HEK293 (cell line): ENCODE results near the gene PRMT7.
A peak's percentile ranks its signal among the peaks of the same experiment; 100 is the strongest.

Source experiments
- BCL11A ChIP-seq: fragments of 450-650 bp; formaldehyde crosslinking; IDR thresholded peaks from 2 replicates; pipeline ENCODE4 v1.5.1; 2016; ENCODE audit warnings: low read depth, missing biosample characterization, missing genetic modification characterization
- BCL11B ChIP-seq: fragments of 450-650 bp; formaldehyde crosslinking; IDR thresholded peaks from 2 replicates; pipeline ENCODE4 v1.5.1; 2016; ENCODE audit warnings: low read depth, missing biosample characterization, missing genetic modification characterization
- HOXA7 ChIP-seq: sonication (generic); formaldehyde crosslinking; IDR thresholded peaks from 2 replicates; pipeline ENCODE4 v1.8.1; 2022; ENCODE audit warnings: missing genetic modification reagents, borderline replicate concordance
- HOXC10 ChIP-seq: sonication (generic); formaldehyde crosslinking; IDR thresholded peaks from 2 replicates; pipeline ENCODE4 v1.8.1; 2023; ENCODE audit warnings: mild to moderate bottlenecking, missing genetic modification reagents
- KLF8 ChIP-seq: fragments of 450-650 bp; formaldehyde crosslinking; IDR thresholded peaks from 2 replicates; pipeline ENCODE4 v1.5.1; 2016; ENCODE audit warnings: missing biosample characterization, missing genetic modification characterization
- KLF9 ChIP-seq: fragments of 450-650 bp; formaldehyde crosslinking; IDR thresholded peaks from 2 replicates; pipeline ENCODE4 v1.5.1; 2016; ENCODE audit warnings: missing biosample characterization, missing genetic modification characterization, low read depth
- MYNN ChIP-seq: fragments of 450-650 bp; formaldehyde crosslinking; IDR thresholded peaks from 2 replicates; pipeline ENCODE4 v1.5.1; 2016; ENCODE audit warnings: missing biosample characterization, missing genetic modification characterization, borderline replicate concordance
- SALL2 ChIP-seq: fragments of 450-650 bp; formaldehyde crosslinking; IDR thresholded peaks from 2 replicates; pipeline ENCODE4 v1.5.0; 2017; ENCODE audit warnings: missing biosample characterization, mild to moderate bottlenecking, missing genetic modification characterization, borderline replicate concordance
- SP3 ChIP-seq: fragments of 450-650 bp; formaldehyde crosslinking; IDR thresholded peaks from 2 replicates; pipeline ENCODE4 v1.5.1; 2016; ENCODE audit warnings: missing biosample characterization, missing genetic modification characterization
- ZNF138 ChIP-seq: fragments of 450-650 bp; formaldehyde crosslinking; IDR thresholded peaks from 2 replicates; pipeline ENCODE4 v1.5.1; 2016; ENCODE audit warnings: missing biosample characterization, missing genetic modification characterization, borderline replicate concordance
- ZNF146 ChIP-seq: fragments of 450-650 bp; formaldehyde crosslinking; IDR thresholded peaks from 2 replicates; pipeline ENCODE4 v1.5.1; 2016; ENCODE audit warnings: missing biosample characterization, missing genetic modification characterization
- ZNF221 ChIP-seq: fragments of 450-650 bp; formaldehyde crosslinking; IDR thresholded peaks from 2 replicates; pipeline ENCODE4 v1.5.1; 2017; ENCODE audit warnings: missing biosample characterization, missing genetic modification characterization, borderline replicate concordance
- ZNF223 ChIP-seq: fragments of 450-650 bp; formaldehyde crosslinking; IDR thresholded peaks from 2 replicates; pipeline ENCODE4 v1.5.1; 2016; ENCODE audit warnings: missing biosample characterization, missing genetic modification characterization
- ZNF302 ChIP-seq: fragments of 450-650 bp; formaldehyde crosslinking; IDR thresholded peaks from 2 replicates; pipeline ENCODE4 v1.5.1; 2016; ENCODE audit warnings: missing biosample characterization, missing genetic modification characterization, low read depth
- ZNF426 ChIP-seq: fragments of 450-650 bp; formaldehyde crosslinking; IDR thresholded peaks from 2 replicates; pipeline ENCODE4 v1.5.1; 2017; ENCODE audit warnings: missing biosample characterization, missing genetic modification characterization, mild to moderate bottlenecking, inconsistent platforms, moderate library complexity
- ZNF514 ChIP-seq: fragments of 450-650 bp; formaldehyde crosslinking; IDR thresholded peaks from 2 replicates; pipeline ENCODE4 v1.5.1; 2016; ENCODE audit warnings: missing biosample characterization, missing genetic modification characterization
- ZNF530 ChIP-seq: fragments of 450-650 bp; formaldehyde crosslinking; IDR thresholded peaks from 2 replicates; pipeline ENCODE4 v1.5.1; 2016; ENCODE audit warnings: low read depth, missing biosample characterization, missing genetic modification characterization
- ZNF596 ChIP-seq: fragments of 450-650 bp; IDR thresholded peaks from 2 replicates; pipeline ENCODE4 v1.5.0; 2018; ENCODE audit warnings: missing biosample characterization, mild to moderate bottlenecking, missing genetic modification characterization, moderate library complexity
- ZNF626 ChIP-seq: fragments of 450-650 bp; sonication (Bioruptor Pico); formaldehyde crosslinking; IDR thresholded peaks from 2 replicates; pipeline ENCODE4 v1.5.1; 2018; ENCODE audit warnings: missing biosample characterization, missing genetic modification characterization, inconsistent platforms
- ZNF76 ChIP-seq: fragments of 450-650 bp; formaldehyde crosslinking; IDR thresholded peaks from 2 replicates; pipeline ENCODE4; 2016; ENCODE audit warnings: low read depth, missing biosample characterization, missing genetic modification characterization, borderline replicate concordance
- TF ChIP-seq, protein P1 (sequence below): fragments of 450-650 bp; formaldehyde crosslinking; IDR thresholded peaks from 2 replicates; pipeline ENCODE4 v1.5.1; 2017; ENCODE audit warnings: missing biosample characterization, missing genetic modification characterization
- TF ChIP-seq, protein P2 (sequence below): fragments of 450-650 bp; formaldehyde crosslinking; IDR thresholded peaks from 2 replicates; pipeline ENCODE4 v1.5.1; 2016; ENCODE audit warnings: missing biosample characterization, missing genetic modification characterization
- TF ChIP-seq, protein P3 (sequence below): fragments of 450-650 bp; formaldehyde crosslinking; IDR thresholded peaks from 2 replicates; pipeline ENCODE4 v1.5.1; 2016; ENCODE audit warnings: missing biosample characterization, missing genetic modification characterization
- TF ChIP-seq, protein P4 (sequence below): fragments of 450-650 bp; formaldehyde crosslinking; IDR thresholded peaks from 2 replicates; pipeline ENCODE4 v1.5.1; 2017; ENCODE audit warnings: missing biosample characterization, missing genetic modification characterization
- TF ChIP-seq, protein P5 (sequence below): fragments of 450-650 bp; formaldehyde crosslinking; IDR thresholded peaks from 2 replicates; pipeline ENCODE4 v1.5.1; 2017; ENCODE audit warnings: missing biosample characterization, mild to moderate bottlenecking, missing genetic modification characterization, moderate library complexity
- TF ChIP-seq, protein P6 (sequence below): fragments of 450-650 bp; formaldehyde crosslinking; optimal IDR thresholded peaks from 2 replicates; pipeline ENCODE3; 2016; ENCODE audit warnings: missing biosample characterization, mild to moderate bottlenecking, missing genetic modification characterization
- TF ChIP-seq, protein P7 (sequence below): fragments of 450-650 bp; formaldehyde crosslinking; IDR thresholded peaks from 2 replicates; pipeline ENCODE4 v1.5.1; 2016; ENCODE audit warnings: missing biosample characterization, missing genetic modification characterization

Gene PRMT7

DNA sequence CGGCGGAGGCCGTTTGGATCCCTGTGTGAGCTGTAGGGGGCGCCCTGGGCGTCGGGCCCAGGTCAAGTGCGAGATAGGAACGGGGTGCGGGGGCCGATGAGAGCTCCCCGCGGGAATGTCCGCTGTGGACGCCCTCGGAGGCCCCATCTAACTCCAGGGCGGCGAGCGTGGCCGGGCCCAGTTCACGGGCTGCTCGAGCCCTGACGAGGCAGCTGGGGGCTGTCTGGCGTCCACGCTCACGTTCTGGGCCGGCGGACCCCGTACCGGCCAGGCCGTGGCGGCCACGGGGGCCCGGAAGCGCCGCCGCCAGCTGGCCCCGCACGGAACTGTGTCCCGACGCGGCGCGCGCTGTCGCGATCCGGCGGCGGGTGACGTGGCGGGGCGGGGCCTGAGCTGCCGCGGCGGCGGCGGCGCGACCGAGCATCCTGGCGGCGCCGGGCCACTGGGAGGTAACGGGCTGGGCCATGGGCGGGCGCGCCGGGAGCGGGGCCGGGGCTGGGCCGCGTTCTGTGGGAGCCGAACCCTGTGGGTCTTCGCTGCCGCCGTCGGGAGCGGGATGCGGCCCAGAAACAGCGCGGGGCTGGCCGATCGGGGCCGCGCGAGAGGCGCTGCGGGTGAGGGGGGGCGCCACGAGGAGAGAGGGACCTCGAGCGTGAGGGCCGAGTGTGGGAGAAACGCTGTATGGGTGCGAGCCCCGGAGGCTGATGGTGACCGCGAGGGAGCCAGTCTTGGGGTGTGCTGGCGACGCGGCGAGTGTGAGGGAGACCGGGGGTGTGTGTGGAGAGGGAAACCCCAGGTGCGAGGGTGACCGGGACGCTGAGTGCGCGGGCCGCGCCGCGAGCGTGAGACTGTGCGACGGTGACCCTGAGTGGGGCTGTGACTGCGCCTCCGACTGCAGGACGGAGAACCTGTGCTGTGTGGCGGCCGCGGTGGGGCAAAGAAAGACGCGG lies 46.4 kb upstream of the PRMT7 start, which contains the start of gene SLC7A6 (continued):
- TF ChIP-seq, protein P1, sequence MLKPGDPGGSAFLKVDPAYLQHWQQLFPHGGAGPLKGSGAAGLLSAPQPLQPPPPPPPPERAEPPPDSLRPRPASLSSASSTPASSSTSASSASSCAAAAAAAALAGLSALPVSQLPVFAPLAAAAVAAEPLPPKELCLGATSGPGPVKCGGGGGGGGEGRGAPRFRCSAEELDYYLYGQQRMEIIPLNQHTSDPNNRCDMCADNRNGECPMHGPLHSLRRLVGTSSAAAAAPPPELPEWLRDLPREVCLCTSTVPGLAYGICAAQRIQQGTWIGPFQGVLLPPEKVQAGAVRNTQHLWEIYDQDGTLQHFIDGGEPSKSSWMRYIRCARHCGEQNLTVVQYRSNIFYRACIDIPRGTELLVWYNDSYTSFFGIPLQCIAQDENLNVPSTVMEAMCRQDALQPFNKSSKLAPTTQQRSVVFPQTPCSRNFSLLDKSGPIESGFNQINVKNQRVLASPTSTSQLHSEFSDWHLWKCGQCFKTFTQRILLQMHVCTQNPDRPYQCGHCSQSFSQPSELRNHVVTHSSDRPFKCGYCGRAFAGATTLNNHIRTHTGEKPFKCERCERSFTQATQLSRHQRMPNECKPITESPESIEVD (tag by site-specific recombination): no peak
- TF ChIP-seq ZNF146 (tag by site-specific recombination): no peak
- TF ChIP-seq HOXA7: no peak
- TF ChIP-seq, protein P2, sequence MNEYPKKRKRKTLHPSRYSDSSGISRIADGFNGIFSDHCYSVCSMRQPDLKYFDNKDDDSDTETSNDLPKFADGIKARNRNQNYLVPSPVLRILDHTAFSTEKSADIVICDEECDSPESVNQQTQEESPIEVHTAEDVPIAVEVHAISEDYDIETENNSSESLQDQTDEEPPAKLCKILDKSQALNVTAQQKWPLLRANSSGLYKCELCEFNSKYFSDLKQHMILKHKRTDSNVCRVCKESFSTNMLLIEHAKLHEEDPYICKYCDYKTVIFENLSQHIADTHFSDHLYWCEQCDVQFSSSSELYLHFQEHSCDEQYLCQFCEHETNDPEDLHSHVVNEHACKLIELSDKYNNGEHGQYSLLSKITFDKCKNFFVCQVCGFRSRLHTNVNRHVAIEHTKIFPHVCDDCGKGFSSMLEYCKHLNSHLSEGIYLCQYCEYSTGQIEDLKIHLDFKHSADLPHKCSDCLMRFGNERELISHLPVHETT (tag by site-specific recombination): no peak
- TF ChIP-seq ZNF76: peak; percentile 54; the same call in 1 of the 2 replicates
- TF ChIP-seq ZNF302 (tag by site-specific recombination): no peak
- TF ChIP-seq, protein P3, sequence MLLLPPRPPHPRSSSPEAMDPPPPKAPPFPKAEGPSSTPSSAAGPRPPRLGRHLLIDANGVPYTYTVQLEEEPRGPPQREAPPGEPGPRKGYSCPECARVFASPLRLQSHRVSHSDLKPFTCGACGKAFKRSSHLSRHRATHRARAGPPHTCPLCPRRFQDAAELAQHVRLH (tag by site-specific recombination): peak; percentile 52
- peak; percentile 49; the same call in 1 of the 2 replicates for TF ChIP-seq KLF8 (tag by site-specific recombination)
- TF ChIP-seq HOXC10 (CRISPR knock-in tag): no peak
- TF ChIP-seq ZNF138 (tag by site-specific recombination): no peak
- no peak for TF ChIP-seq ZNF221
- TF ChIP-seq ZNF426 (tag by site-specific recombination): no peak
- no peak for TF ChIP-seq ZNF514 (tag by site-specific recombination)
- no peak for TF ChIP-seq ZNF596 (tag by site-specific recombination)
- TF ChIP-seq, protein P4, sequence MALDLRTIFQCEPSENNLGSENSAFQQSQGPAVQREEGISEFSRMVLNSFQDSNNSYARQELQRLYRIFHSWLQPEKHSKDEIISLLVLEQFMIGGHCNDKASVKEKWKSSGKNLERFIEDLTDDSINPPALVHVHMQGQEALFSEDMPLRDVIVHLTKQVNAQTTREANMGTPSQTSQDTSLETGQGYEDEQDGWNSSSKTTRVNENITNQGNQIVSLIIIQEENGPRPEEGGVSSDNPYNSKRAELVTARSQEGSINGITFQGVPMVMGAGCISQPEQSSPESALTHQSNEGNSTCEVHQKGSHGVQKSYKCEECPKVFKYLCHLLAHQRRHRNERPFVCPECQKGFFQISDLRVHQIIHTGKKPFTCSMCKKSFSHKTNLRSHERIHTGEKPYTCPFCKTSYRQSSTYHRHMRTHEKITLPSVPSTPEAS: 0 out of 2 replicates have a peak, but pooled peaks have one; percentile 27
- TF ChIP-seq SALL2 (tag by site-specific recombination): no peak
- TF ChIP-seq ZNF626: no peak
- TF ChIP-seq, protein P5, sequence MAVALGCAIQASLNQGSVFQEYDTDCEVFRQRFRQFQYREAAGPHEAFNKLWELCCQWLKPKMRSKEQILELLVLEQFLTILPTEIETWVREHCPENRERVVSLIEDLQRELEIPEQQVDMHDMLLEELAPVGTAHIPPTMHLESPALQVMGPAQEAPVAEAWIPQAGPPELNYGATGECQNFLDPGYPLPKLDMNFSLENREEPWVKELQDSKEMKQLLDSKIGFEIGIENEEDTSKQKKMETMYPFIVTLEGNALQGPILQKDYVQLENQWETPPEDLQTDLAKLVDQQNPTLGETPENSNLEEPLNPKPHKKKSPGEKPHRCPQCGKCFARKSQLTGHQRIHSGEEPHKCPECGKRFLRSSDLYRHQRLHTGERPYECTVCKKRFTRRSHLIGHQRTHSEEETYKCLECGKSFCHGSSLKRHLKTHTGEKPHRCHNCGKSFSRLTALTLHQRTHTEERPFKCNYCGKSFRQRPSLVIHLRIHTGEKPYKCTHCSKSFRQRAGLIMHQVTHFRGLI: no peak
- TF ChIP-seq, protein P6, sequence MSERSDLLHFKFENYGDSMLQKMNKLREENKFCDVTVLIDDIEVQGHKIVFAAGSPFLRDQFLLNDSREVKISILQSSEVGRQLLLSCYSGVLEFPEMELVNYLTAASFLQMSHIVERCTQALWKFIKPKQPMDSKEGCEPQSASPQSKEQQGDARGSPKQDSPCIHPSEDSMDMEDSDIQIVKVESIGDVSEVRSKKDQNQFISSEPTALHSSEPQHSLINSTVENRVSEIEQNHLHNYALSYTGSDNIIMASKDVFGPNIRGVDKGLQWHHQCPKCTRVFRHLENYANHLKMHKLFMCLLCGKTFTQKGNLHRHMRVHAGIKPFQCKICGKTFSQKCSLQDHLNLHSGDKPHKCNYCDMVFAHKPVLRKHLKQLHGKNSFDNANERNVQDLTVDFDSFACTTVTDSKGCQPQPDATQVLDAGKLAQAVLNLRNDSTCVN (tag by site-specific recombination): peak; percentile 98
- TF ChIP-seq, protein P7, sequence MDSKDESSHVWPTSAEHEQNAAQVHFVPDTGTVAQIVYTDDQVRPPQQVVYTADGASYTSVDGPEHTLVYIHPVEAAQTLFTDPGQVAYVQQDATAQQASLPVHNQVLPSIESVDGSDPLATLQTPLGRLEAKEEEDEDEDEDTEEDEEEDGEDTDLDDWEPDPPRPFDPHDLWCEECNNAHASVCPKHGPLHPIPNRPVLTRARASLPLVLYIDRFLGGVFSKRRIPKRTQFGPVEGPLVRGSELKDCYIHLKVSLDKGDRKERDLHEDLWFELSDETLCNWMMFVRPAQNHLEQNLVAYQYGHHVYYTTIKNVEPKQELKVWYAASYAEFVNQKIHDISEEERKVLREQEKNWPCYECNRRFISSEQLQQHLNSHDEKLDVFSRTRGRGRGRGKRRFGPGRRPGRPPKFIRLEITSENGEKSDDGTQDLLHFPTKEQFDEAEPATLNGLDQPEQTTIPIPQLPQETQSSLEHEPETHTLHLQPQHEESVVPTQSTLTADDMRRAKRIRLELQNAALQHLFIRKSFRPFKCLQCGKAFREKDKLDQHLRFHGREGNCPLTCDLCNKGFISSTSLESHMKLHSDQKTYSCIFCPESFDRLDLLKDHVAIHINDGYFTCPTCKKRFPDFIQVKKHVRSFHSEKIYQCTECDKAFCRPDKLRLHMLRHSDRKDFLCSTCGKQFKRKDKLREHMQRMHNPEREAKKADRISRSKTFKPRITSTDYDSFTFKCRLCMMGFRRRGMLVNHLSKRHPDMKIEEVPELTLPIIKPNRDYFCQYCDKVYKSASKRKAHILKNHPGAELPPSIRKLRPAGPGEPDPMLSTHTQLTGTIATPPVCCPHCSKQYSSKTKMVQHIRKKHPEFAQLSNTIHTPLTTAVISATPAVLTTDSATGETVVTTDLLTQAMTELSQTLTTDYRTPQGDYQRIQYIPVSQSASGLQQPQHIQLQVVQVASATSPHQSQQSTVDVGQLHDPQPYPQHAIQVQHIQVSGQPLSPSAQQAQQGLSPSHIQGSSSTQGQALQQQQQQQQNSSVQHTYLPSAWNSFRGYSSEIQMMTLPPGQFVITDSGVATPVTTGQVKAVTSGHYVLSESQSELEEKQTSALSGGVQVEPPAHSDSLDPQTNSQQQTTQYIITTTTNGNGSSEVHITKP (tag by site-specific recombination): peak; percentile 91
- TF ChIP-seq KLF9 (tag by site-specific recombination): peak; percentile 15; the same call in 1 of the 2 replicates
- TF ChIP-seq BCL11B: no peak
- TF ChIP-seq ZNF530 (tag by site-specific recombination): no peak
- no peak for TF ChIP-seq SP3 (tag by site-specific recombination)
- peak; percentile 64; the same call in 1 of the 2 replicates for TF ChIP-seq BCL11A
- no peak; the same call in 1 of the 2 replicates for TF ChIP-seq MYNN (tag by site-specific recombination)
- no peak for TF ChIP-seq ZNF223 (tag by site-specific recombination)
